ENCODE measurements around the gene ENAM.
"Not testable (repeated sequence)": the region's sequence is repeated elsewhere in the genome, so short reads cannot be mapped to it uniquely, and the experiment has no call there.

The ENAM gene

DNA sequence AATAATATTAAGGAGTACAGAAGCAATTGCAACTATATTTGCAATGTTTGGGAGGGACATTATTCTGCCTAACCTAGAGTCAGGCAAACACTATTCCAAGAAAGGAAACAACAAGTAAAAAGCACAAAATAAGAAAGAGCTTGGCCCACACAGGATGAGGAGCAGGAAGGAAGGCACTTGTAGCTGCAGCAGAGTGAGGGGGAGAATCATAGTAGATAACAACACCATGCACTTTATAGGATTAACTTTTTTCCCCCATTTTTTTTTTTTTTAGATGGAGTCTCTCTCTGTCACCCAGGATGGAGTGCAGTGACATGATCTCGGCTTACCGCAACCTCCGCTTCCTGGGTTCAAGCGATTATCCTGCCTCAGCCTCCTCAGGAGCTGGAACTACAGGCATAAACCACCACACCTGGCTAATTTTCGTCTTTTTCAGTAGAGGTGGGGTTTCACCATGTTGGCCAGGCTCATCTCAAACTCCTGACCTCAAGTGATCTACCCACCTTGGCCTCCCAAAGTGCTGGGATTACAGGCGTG lies 48.1 kb downstream of the ENAM start:
- in situ Hi-C loops (cut with MboI; ENCODE audit: low sequenced_read_pairs) = no loop called here

- in situ Hi-C loops (cut with MboI; ENCODE audit: low sequenced_read_pairs) = no loop called here
Observed at GRCh38 chr4:70678383-70678999, 49.9 kb downstream of the ENAM start.

DNA sequence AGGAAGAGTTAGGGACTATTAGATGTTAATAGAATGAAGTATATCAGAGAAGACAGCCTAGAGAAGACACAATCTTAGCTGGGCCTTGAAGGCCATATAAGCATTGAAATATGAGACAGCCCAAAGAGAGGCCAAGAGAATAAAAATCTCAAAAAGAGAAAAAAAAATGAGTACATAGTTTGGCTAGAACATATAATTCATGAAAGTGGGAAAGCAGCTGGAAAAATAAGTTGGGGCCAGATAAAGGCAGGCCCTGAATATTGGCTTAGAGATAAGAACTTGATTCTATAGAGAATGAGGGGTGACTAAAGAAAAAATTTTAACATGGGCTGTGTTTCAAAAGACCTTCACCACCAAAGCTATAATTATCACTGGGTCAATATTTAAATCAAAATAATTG lies 52.4 kb downstream of the ENAM start:
- in situ Hi-C loops (cut with MboI; ENCODE audit: low sequenced_read_pairs) = no loop called here

GRCh38 chr4:70681704-70682103 lies 53.2 kb downstream of the ENAM start:
- in situ Hi-C loops (cut with MboI; ENCODE audit: low sequenced_read_pairs) = no loop called here

DNA sequence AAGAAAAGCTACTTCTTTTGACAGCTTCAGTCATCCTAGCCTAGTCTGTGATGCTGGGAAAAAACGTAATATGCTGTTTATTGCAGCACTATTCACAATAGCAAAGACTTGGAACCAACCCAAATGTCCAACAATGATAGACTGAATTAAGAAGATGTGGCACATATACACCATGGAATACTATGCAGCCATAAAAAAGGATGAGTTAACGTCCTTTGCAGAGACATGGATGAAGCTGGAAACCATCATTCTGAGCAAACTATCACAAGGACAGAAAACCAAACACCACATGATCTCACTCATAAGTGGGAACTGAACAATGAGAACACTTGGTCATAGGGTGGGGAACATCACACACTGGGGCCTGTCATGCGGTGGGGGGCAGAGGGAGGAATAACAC lies 53.6 kb downstream of the ENAM start:
- in situ Hi-C loops (cut with MboI; ENCODE audit: low sequenced_read_pairs) = not testable (repeated sequence)

DNA sequence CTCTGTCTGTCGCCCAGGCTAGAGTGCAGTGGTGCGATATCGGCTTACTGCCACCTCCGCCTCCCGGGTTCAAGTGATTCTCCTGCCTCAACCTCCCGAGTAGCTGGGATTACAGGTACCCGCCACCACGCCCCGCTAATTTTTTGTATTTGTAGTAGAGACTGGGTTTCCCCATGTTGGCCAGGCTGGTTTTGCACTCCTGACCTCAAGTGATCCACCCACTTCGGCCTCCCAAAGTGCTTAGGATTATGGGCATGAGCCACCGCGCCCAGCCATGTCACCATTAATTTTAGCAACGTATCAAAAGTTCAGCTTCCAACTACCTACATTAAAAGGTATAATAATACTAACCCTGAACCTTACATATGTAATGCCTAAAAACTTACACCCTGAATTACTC lies 58.8 kb downstream of the ENAM start:
- in situ Hi-C loops (cut with MboI; ENCODE audit: low sequenced_read_pairs) = no loop called here

DNA sequence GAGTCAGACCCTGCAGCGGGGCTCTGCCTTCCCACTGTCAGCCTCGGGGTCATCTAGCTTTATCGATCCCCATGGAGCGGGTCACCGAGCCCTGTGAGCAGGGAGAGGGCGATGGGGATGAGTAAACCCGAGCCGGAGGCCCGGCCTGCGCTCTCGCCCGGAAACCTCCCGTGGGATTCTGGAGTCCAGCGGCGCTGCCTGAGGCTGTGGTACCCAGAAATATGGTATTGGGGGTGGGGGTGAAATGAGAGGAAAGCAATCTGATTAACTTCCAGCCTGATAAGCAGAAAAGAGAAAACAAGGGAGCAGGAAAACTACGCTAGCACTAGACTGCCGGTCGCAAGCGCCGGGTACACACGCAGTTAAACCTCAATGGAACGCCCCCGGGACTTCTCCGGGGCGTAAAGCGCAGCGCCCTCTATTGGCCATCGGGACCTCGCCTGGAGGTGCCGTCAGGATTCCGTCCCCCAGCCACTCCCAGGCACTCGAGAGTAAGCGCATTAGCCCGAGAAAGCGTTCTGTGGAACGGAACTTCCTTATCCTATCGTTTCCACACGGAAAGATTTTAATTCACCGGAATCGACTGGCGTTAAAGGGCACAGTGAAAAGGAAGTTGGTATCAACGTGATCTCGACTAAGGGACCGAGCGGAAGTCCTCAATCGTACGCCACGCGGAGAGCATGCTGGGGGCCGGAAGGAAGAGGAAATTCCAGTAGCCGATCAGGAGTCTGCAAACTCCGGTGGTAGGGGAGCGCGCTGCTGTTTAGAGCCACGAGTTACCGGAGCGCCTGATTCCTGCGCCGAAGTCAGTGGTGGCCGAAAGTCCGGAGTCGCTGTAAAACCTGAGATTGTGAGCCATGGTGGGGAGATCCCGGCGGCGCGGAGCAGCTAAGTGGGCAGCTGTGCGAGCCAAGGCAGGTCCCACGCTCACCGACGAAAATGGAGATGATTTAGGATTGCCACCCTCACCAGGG lies 59.6 kb downstream of the ENAM start, which contains the start of gene UTP3:
Gene UTP3, plus strand, starts transcription at position 712 of the 974 bp plus-strand sequence. Its CDS starts 146 bp downstream, at position 858.
- in situ Hi-C loops (cut with MboI; ENCODE audit: low sequenced_read_pairs) = no loop called here

GRCh38 chr4:70688795-70689231 lies 60.3 kb downstream of the ENAM start:
- in situ Hi-C loops (cut with MboI; ENCODE audit: low sequenced_read_pairs) = no loop called here

DNA sequence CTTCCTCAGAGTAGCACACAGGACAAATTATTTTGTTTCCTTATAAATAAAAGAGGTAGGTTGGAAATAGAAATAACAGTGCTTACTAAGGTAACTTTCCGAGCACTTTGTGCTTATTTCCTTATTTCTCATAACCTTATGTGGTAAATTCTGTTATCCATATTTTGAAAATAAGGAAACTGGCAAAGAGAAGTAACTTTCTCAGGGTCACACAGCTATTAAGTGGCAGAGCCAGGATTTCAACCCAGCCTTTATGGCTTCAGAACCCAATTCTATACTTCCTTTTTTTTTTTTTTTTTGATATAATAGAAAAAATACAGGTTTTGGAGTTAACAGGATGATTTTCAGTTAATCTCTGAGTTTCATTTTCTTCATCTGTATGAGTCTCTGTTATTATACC lies 63.1 kb downstream of the ENAM start:
- in situ Hi-C loops (cut with MboI; ENCODE audit: low sequenced_read_pairs) = no loop called here

- in situ Hi-C loops (cut with MboI; ENCODE audit: low sequenced_read_pairs) = not testable (repeated sequence)
Observed at GRCh38 chr4:70694633-70695032, 66.1 kb downstream of the ENAM start.

All from hTERT RPE-1 (cell line).